GM19023 (cell line): ENCODE results near the gene RPS2.

Experiments
- ATAC-seq: cut with Tn5 transposase; IDR thresholded peaks from one replicate; pipeline ENCODE4 v1.9.1; 2021; ENCODE audit warnings: mild to moderate bottlenecking, moderate library complexity; ENCODE audit not compliant: unreplicated experiment

RPS2 gene

GRCh38 chr16:1982991-1983543 is 18.4 kb upstream of the RPS2 start:
- no peak for ATAC-seq

DNA sequence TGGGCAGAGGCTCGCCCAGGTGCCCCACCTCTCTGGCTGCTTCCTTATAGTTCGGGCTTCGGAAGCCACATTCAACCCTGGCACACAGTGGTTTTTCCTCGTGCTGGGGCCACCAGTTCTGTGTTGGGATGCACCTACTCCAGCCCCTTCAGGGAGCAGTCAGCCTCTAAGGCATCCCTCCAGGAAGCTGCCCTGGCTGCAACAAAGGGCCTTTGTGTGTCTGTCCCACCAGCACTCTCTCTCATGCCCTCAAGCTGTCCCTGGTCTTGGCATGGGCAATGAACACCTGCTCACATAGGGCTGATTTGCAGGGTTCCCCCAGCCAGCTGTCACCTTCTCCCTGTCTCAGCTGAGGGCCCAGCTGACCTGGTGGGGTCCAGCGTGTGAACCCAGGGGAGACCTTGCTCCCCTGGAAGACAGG is 17.4 kb upstream of the RPS2 start:
- ATAC-seq: no peak

DNA sequence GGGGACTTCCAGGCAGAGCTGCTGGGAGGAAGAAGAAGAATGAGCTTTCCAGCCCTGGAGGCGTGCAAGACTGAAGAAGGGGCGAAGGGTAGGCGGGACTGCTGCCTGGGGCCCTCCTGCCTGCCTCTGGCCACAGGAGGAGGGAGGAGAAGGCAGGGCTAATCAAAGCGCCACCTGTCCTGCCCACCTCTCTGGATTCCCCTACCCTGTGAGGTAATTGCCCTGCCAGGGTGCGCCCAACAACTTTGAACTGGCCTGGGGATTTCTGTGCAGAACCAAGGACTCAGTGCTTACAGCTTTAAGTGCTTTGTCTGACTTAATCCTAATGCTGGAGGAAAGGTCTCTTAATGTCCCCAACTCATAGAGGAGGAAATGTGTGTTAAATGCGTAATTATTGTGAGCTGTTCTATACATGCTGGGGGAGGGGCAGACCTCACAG is 16.8 kb upstream of the RPS2 start, which contains the start of gene NOXO1:
Gene NOXO1 (minus strand): TSS at position 72 of the 439 bp plus-strand sequence. CDS start 290 bp downstream, outside the sequence.
- no peak for ATAC-seq

- no peak for ATAC-seq
Observed at GRCh38 chr16:1980770-1981087, 16.1 kb upstream of the RPS2 start.

DNA sequence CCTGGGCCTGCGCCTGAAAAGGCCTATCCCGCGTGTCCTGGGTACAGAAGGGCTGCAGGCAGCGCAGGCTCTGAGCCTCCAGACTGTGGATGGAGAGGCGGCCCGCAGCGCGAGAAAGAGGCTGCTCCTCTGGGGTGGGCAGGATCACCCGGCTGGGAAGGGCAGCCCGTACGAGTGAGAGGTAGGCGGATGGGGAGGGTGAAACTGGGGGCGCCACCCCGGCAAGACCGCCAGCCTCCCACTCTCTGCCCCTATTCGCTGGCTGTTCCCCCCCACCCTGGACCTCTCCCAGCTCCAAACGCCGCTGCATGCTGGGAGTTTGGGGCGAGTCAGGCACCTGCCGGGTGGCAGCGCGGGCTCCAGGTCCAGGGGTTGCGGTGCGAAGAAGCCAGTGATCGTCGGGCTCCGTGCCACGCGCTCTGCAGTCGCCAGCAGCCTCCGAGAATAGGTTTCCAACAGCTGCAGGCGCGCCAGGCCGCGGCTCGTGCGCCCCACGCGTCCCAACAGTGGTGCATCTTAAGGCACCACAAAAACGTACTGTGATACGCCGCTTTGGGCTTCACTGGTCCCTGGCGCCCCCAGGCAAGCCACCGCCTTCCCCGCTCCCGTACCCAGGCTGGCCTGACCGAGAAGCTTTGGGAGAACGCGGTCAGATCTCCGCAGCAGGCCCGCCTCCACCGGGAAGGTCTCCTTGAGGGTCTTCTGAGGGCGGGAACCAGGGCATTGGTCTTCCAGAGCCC is 15.6 kb upstream of the RPS2 start:
- no peak for ATAC-seq

GRCh38 chr16:1979271-1980029 is 14.8 kb upstream of the RPS2 start:
- no peak for ATAC-seq

- no peak for ATAC-seq
Observed at GRCh38 chr16:1978476-1979120, 14.0 kb upstream of the RPS2 start.

- no peak for ATAC-seq
Observed at GRCh38 chr16:1977875-1978268, 13.2 kb upstream of the RPS2 start.

DNA sequence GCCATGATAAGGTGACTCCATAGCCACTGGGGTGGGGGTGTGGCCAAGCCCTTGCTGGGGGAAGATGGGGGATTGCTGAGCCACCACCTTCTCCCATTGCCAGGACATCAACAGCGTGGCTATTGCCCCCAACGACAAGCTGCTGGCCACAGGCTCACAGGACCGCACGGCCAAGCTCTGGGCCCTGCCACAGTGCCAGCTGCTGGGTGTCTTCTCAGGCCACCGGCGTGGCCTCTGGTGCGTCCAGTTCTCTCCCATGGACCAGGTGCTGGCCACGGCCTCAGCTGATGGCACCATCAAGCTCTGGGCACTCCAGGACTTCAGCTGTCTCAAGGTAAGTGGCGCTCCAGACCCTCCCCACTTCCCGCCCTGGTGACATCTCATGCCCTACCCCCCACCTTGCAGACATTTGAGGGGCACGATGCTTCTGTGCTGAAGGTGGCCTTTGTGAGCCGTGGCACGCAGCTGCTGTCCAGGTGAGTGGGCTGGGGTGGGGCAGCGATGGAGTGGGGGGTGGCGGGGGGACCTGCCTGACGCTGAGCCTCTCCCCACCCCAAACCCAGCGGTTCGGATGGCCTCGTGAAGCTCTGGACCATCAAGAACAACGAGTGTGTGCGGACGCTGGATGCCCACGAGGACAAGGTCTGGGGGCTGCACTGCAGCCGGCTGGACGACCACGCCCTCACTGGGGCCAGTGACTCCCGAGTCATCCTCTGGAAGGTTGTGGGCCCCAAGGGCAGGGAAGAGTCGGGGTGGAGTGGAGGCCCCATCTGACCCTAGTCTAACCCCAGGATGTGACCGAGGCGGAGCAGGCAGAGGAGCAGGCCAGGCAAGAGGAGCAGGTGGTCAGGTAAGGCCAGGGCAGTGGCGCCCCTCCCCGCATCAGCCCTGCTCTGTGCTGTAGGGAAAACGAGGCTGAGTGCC is 12.6 kb upstream of the RPS2 start:
- ATAC-seq: no peak

DNA sequence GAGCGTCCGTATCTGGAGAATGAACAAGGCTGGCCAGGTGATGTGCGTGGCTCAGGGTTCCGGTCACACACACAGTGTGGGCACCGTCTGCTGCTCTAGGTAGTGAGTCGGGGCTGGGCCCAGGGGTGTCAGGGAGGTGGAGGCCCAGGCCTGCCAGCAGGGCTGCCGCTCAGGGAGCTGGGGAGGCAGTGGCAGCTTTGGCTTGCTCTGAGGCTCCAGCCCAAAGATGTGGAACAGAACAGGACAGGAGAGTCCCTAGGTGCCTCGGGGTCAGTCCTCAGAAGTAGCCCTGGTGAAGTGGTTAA is 11.5 kb upstream of the RPS2 start:
- ATAC-seq: no peak

DNA sequence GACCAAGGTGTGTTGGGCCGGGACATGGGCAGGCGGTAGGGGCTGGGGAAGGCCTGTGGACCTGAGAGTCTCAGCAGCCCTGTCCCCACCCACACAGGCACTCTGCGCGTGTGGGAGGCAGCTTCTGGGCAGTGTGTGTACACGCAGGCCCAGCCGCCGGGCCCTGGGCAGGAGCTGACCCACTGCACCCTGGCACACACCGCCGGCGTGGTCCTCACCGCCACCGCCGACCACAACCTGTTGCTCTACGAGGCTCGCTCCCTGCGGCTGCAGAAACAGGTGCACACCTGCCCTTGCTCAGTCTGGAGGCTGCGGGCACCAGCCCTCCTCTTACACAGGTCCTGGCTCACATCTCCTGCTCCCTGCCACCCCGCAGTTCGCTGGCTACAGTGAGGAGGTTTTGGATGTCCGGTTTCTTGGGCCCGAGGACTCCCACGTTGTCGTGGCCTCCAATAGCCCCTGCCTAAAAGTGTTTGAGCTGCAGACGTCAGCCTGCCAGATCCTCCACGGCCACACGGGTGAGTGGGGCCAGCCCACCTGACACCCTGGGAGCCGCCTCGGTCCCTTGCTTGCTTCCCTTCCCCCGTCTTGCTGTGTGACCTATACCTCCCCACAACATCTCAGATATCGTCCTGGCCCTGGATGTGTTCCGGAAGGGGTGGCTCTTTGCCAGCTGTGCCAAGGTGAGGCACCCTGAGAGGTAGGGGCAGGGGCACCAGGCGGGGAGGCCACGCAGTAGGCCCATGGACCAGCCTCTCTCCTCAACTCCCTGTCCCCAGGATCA is 11.0 kb upstream of the RPS2 start:
- ATAC-seq: no peak

- ATAC-seq: no peak
Observed at GRCh38 chr16:1974157-1975070, 9.8 kb upstream of the RPS2 start.

DNA sequence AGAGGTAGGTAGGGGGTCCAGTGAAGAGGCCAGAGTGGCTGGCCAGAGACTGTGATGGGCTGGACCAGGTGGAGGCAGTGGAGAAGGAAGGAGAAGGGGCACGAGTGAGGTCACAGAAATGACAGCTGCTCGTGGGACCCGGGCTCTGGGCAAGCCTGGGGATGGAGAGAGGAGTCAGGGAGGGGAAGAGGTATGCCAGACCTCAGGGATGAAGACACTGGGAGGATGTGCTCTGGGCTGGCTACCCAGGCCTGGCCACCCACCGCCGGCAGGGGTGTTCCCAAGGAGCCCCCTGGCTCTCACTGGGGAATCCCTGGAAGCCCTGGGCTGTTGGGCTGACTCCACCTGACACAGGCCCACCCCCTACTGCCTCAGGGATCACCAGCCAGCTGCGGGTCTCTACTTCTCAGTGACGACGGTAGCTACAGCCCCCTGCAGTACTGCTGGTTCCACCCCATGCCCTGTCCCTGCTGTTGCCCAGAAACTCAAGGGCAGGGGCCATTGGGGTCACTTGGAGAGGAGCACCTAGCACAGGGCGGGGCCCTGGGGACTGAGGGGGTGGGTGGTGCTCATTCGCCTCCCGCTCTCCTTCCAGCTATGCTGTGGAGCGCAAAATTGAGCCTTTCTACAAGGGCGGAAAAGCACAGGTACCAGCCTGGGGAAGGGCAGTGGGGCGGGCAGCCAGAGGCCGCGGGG is 9.0 kb upstream of the RPS2 start:
- no peak for ATAC-seq

DNA sequence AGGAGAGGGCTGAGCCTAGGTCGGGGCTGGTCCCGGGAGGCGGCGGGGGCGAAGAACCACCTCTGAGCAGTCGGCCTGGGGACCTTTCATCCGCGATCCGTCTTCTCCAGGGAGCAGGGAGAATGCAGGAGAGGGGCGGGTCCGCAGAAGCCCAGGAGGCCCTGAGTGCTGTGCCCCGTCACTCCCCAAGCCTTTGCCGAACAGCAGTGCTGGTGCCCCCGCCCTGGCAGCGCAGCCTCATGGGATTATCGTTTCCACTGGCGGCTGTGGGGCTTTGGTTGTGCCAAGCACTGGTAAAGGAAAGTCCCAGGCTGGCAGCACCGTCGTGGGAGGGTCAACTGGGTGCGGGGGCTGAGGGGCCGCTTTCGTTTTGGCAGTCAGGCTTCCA is 7.9 kb upstream of the RPS2 start:
- ATAC-seq: no peak

DNA sequence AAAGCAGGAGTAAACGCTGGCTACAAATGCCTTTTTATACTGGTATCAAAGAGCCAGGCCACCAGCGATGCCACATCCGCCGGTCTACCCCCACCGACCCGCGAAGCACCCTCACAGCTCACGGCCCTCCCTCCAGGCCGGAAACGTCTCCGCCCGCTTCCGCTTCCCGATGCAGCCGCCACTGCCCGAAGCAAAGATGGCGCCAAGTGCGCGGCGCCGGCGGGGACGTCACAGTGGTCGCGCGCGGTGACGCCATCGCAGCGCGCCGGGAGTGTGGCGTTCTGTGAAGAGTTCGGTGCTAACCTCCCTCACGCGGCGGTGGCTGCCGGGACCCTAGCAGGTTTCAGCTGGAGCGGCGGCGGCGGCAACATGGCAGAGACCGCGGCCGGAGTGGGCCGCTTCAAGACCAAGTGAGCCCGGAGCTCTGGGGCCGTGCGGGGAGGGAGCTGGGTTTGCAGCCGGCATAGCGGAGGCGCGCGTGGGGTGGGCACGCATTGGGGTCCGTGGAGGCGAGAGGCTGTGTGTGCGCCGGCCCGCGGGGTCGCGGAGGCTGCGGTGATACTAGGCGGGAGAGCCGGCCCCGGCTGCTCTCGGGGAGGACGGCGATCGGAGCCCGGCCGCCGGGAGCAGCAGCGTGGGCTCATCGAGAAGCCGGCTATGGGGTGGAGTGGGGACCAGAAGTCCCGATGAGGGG is 7.3 kb upstream of the RPS2 start, which contains the start of gene TBL3:
Gene TBL3 (plus strand): TSS at position 258 of the 694 bp plus-strand sequence. CDS start 112 bp downstream, at position 370.
- ATAC-seq: peak; percentile 82

GRCh38 chr16:1968146-1968953 is 3.7 kb upstream of the RPS2 start:
- no peak for ATAC-seq

DNA sequence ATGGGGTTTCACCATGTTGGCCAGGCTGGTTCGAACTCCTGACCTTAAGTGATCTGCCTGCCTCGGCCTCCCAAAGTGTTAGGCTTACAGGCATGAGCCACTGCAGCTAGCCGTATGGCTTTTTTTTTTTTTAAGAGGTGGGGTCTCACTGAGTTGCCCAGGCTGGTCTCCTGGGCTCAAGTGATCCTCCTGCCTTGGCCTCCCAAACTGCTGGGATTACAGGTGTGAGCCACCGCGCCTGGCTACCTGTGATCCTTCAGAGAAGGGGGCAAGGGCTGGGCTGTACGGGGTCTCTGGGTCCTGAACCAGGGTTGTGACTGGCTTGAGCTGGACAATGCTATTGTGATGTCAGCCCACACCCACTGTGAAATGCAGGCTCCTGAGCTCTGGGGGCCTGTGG is 1.8 kb upstream of the RPS2 start, which contains the start of gene RNF151:
Gene RNF151 (plus strand): TSS at position 397 of the 400 bp plus-strand sequence. CDS start 26 bp downstream, outside the sequence.
- no peak for ATAC-seq
